Measurements from ENCODE around the gene CFAP299.

The CFAP299 gene

DNA sequence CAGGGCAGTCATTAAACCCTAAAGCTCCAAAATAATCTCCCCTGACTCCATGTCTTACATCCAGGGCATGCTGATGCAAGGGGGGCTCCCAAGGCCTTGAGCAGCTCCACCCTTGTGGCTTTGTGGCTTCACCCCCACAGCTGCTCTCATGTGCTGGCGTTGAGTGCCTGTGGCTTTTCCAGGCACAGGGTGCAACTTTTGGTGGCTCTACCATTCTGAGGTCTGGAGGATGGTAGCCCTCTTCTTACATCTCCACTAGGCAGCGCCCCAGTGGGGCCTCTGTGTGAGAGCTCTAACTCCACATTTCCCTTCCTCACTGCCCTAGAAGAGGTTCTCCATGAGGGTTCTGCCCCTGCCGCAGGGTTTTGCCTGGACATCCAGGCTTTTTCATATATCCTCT is 35.1 kb downstream of the CFAP299 start:
- TF ChIP-seq, protein P1, sequence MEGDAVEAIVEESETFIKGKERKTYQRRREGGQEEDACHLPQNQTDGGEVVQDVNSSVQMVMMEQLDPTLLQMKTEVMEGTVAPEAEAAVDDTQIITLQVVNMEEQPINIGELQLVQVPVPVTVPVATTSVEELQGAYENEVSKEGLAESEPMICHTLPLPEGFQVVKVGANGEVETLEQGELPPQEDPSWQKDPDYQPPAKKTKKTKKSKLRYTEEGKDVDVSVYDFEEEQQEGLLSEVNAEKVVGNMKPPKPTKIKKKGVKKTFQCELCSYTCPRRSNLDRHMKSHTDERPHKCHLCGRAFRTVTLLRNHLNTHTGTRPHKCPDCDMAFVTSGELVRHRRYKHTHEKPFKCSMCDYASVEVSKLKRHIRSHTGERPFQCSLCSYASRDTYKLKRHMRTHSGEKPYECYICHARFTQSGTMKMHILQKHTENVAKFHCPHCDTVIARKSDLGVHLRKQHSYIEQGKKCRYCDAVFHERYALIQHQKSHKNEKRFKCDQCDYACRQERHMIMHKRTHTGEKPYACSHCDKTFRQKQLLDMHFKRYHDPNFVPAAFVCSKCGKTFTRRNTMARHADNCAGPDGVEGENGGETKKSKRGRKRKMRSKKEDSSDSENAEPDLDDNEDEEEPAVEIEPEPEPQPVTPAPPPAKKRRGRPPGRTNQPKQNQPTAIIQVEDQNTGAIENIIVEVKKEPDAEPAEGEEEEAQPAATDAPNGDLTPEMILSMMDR (IDR thresholded peaks at IDR 0.05) = no peak
- TF ChIP-seq ZFX (IDR thresholded peaks at IDR 0.05; ENCODE audit: borderline replicate concordance) = no peak
- no peak overlapping the region for H3K27ac ChIP-seq

DNA sequence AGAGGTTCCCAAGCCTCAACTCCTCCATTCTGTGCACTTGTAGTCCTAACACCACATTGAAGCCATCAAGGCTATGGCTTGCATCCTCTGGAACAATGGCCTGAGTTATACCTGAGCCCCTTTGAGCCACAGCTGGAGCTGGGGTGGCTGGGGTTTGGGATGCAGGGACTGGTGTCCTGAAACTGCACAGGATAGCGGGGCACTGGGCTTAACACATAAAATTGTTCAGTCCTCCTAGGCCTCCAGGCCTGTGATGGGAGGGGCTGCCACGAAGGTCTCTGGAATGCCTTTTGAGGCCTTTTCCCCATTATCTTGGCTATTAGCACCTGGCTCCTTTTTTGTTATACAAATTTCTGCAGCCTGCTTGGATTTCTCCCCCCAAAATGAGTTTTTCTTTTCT is 35.5 kb downstream of the CFAP299 start:
- TF ChIP-seq, protein P1 (IDR thresholded peaks at IDR 0.05) = no peak
- TF ChIP-seq ZFX (IDR thresholded peaks at IDR 0.05; ENCODE audit: borderline replicate concordance) = no peak
- H3K27ac ChIP-seq = no peak overlapping the region

DNA sequence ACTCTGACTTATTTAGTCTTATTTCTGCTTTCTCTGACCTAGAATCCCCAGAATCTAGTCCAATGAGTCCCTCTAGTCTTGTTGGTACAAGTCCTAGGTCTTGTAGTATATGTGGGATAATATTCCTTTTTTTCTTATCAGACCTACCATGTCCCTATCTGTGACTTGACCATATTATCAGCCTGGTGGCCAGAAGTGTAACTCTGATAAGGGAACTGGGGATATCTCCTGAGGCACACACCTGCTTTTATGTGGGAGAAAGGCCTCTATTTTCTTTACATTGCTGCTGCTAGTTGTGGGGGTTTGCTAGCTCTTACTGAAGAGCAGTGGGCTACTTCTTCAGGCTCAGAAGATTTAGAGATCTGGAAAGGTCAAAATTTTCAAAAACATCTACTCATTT is 38.6 kb downstream of the CFAP299 start:
- H3K27ac ChIP-seq = no peak overlapping the region
- TF ChIP-seq, protein P1 (IDR thresholded peaks at IDR 0.05) = no peak
- TF ChIP-seq ZFX (IDR thresholded peaks at IDR 0.05; ENCODE audit: borderline replicate concordance) = no peak

DNA sequence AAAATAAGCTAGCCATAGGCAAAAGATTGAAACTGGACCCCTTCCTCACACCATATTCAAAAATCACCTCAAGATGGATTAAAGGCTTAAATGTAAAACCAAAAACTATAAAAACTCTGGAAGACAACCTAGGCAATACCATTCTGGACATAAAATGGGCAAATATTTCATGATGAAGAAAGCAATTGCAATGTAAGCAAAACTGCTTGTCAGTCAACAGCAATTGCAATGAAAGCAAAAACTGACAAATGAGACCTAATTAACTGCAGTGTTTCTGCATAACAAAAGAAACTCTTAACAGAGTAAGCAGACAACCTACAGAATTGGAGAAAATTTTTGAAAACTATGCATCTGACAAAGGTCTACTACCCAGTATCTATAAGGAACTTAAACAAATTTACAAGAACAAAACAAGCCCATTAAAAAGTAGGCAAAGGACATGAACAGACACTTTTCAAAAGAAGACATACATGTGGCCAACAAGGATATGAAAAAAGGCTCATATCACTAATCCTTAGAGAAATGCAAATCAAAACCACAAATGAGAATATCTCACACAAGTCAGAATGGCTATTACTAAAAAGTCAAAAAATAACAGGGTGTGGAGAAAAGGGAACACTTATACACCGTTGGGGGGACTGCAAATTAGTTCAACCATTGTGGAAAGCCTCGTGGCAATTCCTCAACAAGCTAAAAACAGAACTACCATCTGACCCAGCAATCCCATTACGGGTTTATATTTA is 46.7 kb downstream of the CFAP299 start:
- no peak for TF ChIP-seq ZFX (IDR thresholded peaks at IDR 0.05; ENCODE audit: borderline replicate concordance)
- TF ChIP-seq, protein P1 (IDR thresholded peaks at IDR 0.05) = no peak
- no peak overlapping the region for H3K27ac ChIP-seq

DNA sequence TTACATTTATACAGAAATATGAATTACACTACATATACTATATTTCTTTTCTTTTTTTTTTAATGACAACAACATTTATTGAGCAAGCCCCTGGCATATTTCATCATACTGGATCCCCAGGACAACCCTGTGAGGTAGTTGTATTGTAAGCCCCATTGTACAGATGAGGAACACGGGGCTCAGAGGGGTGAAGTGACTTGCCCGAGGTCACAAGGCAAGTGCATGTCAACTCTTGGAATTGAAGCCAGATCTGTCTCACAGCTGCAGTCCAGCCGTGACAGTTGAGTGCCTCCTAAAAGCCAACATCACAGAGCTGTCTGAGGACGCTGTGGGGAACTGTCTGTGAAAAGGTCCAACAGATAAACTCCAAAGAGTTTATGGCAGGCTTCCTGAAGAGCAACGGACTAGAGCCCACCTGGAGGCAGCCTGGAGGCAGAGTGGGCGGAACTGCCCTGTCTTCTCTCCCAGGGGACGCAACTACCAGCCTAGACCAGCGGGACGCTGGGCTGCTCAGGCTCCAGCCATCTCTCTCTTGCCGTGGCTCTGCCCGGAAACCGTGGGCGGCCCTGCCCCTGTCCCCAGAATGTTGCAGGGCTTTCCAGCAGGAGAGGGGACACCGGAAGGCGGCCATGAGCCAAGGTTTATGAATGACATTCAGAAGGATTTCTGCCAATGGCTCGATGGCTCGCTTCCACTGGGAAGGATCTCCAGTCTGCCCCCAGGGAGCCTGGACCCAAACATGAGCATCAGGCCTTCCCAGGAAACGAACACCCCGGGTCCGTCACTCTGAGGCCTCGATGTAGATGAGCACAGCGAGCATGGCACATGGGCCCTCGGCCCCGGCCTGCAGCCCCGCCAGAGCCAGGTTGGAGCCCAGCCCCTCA is 50.1 kb downstream of the CFAP299 start:
- no peak for TF ChIP-seq ZFX (IDR thresholded peaks at IDR 0.05; ENCODE audit: borderline replicate concordance)
- TF ChIP-seq, protein P1 (IDR thresholded peaks at IDR 0.05) = no peak

DNA sequence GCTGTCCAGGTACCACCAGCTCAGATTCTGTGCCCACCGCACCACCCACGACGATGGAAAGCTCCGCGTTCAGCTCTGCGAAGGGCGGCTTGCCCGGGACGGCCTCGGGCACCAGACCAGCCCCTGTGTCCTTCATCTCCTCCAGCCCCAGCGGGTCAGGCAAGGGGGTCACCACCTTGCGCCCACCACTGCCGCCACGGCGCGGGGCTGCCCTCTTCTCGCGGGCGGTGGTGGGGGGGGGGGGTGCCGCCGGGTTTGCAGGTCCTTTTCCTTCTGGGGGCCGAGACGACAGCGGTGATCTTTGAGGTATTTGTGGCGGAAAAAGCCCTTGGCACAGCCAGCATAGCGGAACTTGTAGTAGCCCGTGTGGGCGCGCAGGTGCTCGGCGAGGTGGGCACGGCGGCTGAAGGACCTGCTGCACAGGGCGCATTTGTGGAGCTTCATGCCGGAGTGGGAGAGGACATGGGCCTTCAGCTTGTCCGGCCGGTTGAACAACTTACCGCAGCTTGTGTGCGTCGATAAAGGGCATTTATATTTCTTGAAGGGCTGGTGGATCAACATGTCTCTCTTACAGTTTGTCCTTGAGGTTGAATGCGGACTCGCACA is 50.9 kb downstream of the CFAP299 start:
- TF ChIP-seq, protein P1 (IDR thresholded peaks at IDR 0.05) = no peak
- no peak for TF ChIP-seq ZFX (IDR thresholded peaks at IDR 0.05; ENCODE audit: borderline replicate concordance)
- H3K27ac ChIP-seq = no peak overlapping the region

More for the DNA sequence above, 50.1 kb downstream of the CFAP299 start:
- H3K27ac ChIP-seq = no peak overlapping the region
